Naive B cell (primary cell): Measurements from ENCODE around the gene ZNF586. TPM values are rescaled to one million over a fixed set of nuclear protein-coding genes. Genes with fewer than 3 reads are reported as not detected.
"Not testable (repeated sequence)": the region's sequence is repeated elsewhere in the genome, so short reads cannot be mapped to it uniquely, and the experiment has no call there.

ENCODE experiments used
- ATAC-seq, 2 donors: fragments of 150-1000 bp; cut with Tn5 transposase; 2 replicates each; pipeline ENCODE4 v1.10.0; 2021; ENCODE audit warnings: low read depth in 2 of 2, mild to moderate bottlenecking in 2 of 2, moderate library complexity in 2 of 2
- DNase-seq: peaks from one replicate; pipeline ENCODE4 v3.0.0; 2022
- H3K27ac Mint-ChIP-seq, 6 donors: one replicate each; pipeline ENCODE4 v1.8.0; 2020 to 2022; ENCODE audit warnings: mild to moderate bottlenecking in 6 of 6, mixed read lengths in 6 of 6, moderate library complexity in 5 of 6, inconsistent platforms in 2 of 6
- H3K27me3 Mint-ChIP-seq, 3 donors: one replicate each; pipeline ENCODE4 v1.8.0; 2021 to 2022; ENCODE audit warnings: mixed read lengths in 3 of 3, mild to moderate bottlenecking in 1 of 3
- H3K36me3 Mint-ChIP-seq, 2 donors: one replicate each; pipeline ENCODE4 v1.8.0; 2020 to 2022; ENCODE audit warnings: mixed read lengths in 2 of 2, inconsistent platforms in 1 of 2, mild to moderate bottlenecking in 1 of 2
- H3K4me1 Mint-ChIP-seq, 3 donors: one replicate each; pipeline ENCODE4 v1.8.0; 2020 to 2022; ENCODE audit warnings: mixed read lengths in 3 of 3, inconsistent platforms in 1 of 3, mild to moderate bottlenecking in 1 of 3, moderate library complexity in 1 of 3
- H3K4me3 Mint-ChIP-seq, 8 donors: one replicate each; pipeline ENCODE4 v1.8.0; 2020 to 2022; ENCODE audit warnings: mild to moderate bottlenecking in 8 of 8, mixed read lengths in 8 of 8, moderate library complexity in 8 of 8, inconsistent platforms in 2 of 8
- H3K9me3 Mint-ChIP-seq, 7 donors: one replicate each; pipeline ENCODE4 v1.8.0; 2020 to 2022; ENCODE audit warnings: mixed read lengths in 7 of 7, mild to moderate bottlenecking in 5 of 7, inconsistent platforms in 2 of 7, moderate library complexity in 1 of 7
- polyA plus RNA-seq, 6 donors: library from polyadenylated mRNA; unstranded; fragments of 300-500 nt; fragmentation: Illumina TruSeq; gene quantifications; one replicate each; pipeline ENCODE4 v1.2.3, GENCODE V29; 2021; ENCODE audit warnings: low read depth in 6 of 6

Gene ZNF586
- polyA plus RNA-seq, 6 donors from 2014 or later: 17.1 to 29.8 (median 24.1) TPM

- Mint-ChIP-seq H3K9me3 (peaks cover 0 to 5% (median 0%) of the 10 kb centered on the region in 7 donors), H3K27me3 (no peaks in the 10 kb centered on the region), H3K4me3 (peak overlapping the region in 7 of 8 donors; percentile 59 to 98 (median 88)), H3K36me3 (peaks cover 13 to 21% of the 10 kb centered on the region in 2 donors), H3K4me1 (peaks cover 51 to 68% (median 68%) of the 10 kb centered on the region in 3 donors), H3K27ac (peak overlapping the region in 3 of 6 donors; percentile 42 to 96 (median 59))
- DNase-seq (peak; percentile 20), ATAC-seq (peak; percentile 22 to 26)
Measured at GRCh38 chr19:57771417-57771816, 1.9 kb downstream of the ZNF586 start.

GRCh38 chr19:57773488-57773887, 4.0 kb downstream of the ZNF586 start:
- Mint-ChIP-seq H3K4me3 (peak overlapping the region; percentile 9 to 82 (median 54)), H3K4me1 (peaks cover 60 to 80% (median 71%) of the 10 kb centered on the region in 3 donors), H3K27ac (peak overlapping the region in 4 of 6 donors; percentile 47 to 90 (median 66)), H3K27me3 (no peaks in the 10 kb centered on the region), H3K36me3 (peaks cover 19 to 35% of the 10 kb centered on the region in 2 donors), H3K9me3 (peaks cover 0 to 6% (median 3%) of the 10 kb centered on the region in 7 donors)
- ATAC-seq (no peak), DNase-seq (no peak)

DNA sequence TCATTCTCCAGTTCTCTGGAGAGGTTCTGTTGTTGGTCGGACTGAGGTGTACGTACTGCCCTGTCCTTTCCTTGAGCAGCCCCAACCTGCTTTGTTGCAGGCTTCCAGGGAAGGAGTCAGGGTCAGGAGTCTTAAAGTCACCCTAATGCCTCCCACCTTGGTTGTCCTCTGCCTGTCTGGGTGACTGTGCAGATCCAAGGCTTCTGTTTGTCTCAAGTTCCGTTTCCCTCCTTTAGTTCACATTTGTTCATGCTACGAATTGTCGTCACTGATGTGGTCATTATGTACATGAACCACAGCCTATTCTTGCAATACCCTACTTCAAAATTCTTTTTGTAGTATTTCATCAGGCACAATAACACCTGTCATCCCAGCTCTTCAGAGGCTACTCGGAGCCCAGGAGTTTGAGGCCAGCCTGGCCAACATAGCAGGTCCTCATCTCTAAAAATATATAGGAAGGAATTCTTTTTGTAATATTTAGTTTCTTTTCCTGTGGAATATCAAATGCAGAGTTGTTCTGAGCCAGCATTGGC, 7.4 kb downstream of the ZNF586 start:
- Mint-ChIP-seq H3K27ac (peak overlapping the region in 2 of 6 donors; percentile 34 to 62), H3K4me3 (no peak overlapping the region), H3K4me1 (peaks cover 41 to 53% (median 43%) of the 10 kb centered on the region in 3 donors), H3K9me3 (peaks cover 10 to 33% (median 25%) of the 10 kb centered on the region in 7 donors), H3K36me3 (peaks cover 39 to 62% of the 10 kb centered on the region in 2 donors), H3K27me3 (no peaks in the 10 kb centered on the region)
- no peak for ATAC-seq
- no peak for DNase-seq

GRCh38 chr19:57778336-57778735, 8.9 kb downstream of the ZNF586 start:
- DNase-seq (no peak), ATAC-seq (no peak)
- Mint-ChIP-seq H3K4me1 (peaks cover 33 to 37% (median 35%) of the 10 kb centered on the region in 3 donors), H3K4me3 (no peak overlapping the region), H3K27ac (no peak overlapping the region), H3K36me3 (peaks cover 32 to 56% of the 10 kb centered on the region in 2 donors), H3K9me3 (peaks cover 10 to 33% (median 25%) of the 10 kb centered on the region in 7 donors), H3K27me3 (no peaks in the 10 kb centered on the region)

GRCh38 chr19:57779220-57779845, 9.9 kb downstream of the ZNF586 start:
- ATAC-seq (no peak), DNase-seq (no peak)
- Mint-ChIP-seq H3K4me3 (no peak overlapping the region), H3K36me3 (peaks cover 32 to 49% of the 10 kb centered on the region in 2 donors), H3K9me3 (peaks cover 8 to 33% (median 25%) of the 10 kb centered on the region in 7 donors), H3K4me1 (peaks cover 27 to 31% (median 29%) of the 10 kb centered on the region in 3 donors), H3K27ac (peak overlapping the region in 1 of 6 donors; percentile 70), H3K27me3 (no peaks in the 10 kb centered on the region)

DNA sequence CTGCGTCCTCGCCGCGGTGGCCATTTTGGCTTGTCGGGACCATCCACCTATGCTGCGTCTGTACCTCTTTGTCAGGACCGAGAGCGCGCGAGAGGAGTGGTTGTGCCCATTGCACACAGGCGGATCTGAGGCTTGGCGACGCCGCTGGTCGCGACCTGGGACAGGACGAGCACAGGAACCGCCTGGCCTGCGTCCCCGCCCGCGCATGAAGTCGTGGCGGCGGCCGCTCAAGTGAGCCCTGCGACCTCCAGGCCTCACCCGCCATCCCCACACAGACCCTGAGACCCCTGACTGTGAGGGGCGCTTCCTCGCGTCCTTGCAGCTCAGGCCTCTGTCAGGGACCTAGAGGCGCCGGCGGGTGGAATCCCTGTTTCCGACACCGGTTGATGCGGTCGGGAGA, 16.8 kb downstream of the ZNF586 start:
- ATAC-seq (no peak), DNase-seq (no peak)
- H3K4me3 Mint-ChIP-seq: no peak overlapping the region
- H3K36me3 Mint-ChIP-seq: peaks cover 7 to 32% of the 10 kb centered on the region in 2 donors
- peaks cover 0 to 5% (median 2%) of the 10 kb centered on the region in 7 donors for H3K9me3 Mint-ChIP-seq
- no peaks in the 10 kb centered on the region for H3K27me3 Mint-ChIP-seq
- H3K4me1 Mint-ChIP-seq: peaks cover 21 to 27% (median 23%) of the 10 kb centered on the region in 3 donors
- peak overlapping the region in 1 of 6 donors; percentile 48 for H3K27ac Mint-ChIP-seq

DNA sequence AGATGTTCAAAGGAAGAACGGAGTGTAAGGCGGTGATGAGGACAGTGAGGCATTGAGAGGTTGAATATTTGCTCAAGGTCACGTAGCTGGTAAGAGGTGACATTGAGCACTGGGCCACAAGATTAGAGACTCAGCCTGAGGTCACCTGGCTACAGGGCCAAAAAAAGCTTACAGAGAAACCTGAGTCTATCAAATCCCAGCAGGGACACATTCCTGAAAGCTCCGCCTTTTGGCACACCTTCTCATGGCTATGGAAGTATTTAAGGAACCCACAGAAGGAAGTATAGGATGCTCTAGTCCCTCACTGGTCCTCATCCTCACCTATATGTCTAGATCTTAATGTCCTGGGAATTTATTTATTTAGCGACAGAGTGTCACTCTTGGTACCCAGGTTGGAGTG, 17.4 kb downstream of the ZNF586 start:
- ATAC-seq (no peak), DNase-seq (no peak)
- Mint-ChIP-seq H3K27ac (no peak overlapping the region), H3K27me3 (no peaks in the 10 kb centered on the region), H3K9me3 (peaks cover 0 to 5% (median 2%) of the 10 kb centered on the region in 7 donors), H3K4me3 (no peak overlapping the region), H3K4me1 (peaks cover 21 to 26% (median 23%) of the 10 kb centered on the region in 3 donors), H3K36me3 (peaks cover 7 to 32% of the 10 kb centered on the region in 2 donors)

- peaks cover 21 to 23% (median 22%) of the 10 kb centered on the region in 3 donors for H3K4me1 Mint-ChIP-seq
- no peaks in the 10 kb centered on the region for H3K27me3 Mint-ChIP-seq
- H3K27ac Mint-ChIP-seq: peak overlapping the region in 5 of 6 donors; percentile 29 to 84 (median 66)
- no peak for ATAC-seq
- no peak overlapping the region for H3K4me3 Mint-ChIP-seq
- H3K9me3 Mint-ChIP-seq: peaks cover 0 to 5% (median 2%) of the 10 kb centered on the region in 7 donors
- DNase-seq: no peak
- peaks cover 7 to 32% of the 10 kb centered on the region in 2 donors for H3K36me3 Mint-ChIP-seq
Measured at GRCh38 chr19:57788114-57788692, 18.7 kb downstream of the ZNF586 start.

- Mint-ChIP-seq H3K4me3 (no peak overlapping the region), H3K9me3 (peaks cover 0 to 5% (median 2%) of the 10 kb centered on the region in 7 donors), H3K4me1 (peaks cover 21 to 23% (median 22%) of the 10 kb centered on the region in 3 donors), H3K27me3 (no peaks in the 10 kb centered on the region), H3K36me3 (peaks cover 7 to 32% of the 10 kb centered on the region in 2 donors), H3K27ac (peak overlapping the region in 2 of 6 donors; percentile 13 to 40)
- ATAC-seq: no peak
- DNase-seq: no peak
Measured at GRCh38 chr19:57789288-57789687, 19.8 kb downstream of the ZNF586 start.

DNA sequence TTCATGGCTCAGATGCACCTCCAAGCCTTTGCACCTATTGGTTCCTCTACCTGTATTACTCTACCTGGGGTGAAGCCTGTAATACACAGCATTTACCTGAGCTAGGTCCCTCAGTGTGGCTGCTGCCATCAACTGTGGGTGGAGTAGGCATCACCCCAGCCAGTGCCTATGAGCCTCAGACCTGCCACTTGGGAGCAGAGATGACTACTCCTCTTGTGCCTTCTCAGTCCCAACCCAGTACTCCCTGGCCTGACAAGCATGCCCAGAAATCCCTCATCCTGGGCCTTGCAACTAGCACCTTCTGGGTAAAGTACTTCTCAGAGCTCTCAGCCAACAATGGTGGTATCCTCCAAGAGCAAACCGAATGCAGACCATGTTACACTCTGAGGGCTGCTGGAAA, 27.1 kb downstream of the ZNF586 start:
- H3K36me3 Mint-ChIP-seq, H3K9me3 Mint-ChIP-seq, H3K4me3 Mint-ChIP-seq: not testable (repeated sequence)

DNA sequence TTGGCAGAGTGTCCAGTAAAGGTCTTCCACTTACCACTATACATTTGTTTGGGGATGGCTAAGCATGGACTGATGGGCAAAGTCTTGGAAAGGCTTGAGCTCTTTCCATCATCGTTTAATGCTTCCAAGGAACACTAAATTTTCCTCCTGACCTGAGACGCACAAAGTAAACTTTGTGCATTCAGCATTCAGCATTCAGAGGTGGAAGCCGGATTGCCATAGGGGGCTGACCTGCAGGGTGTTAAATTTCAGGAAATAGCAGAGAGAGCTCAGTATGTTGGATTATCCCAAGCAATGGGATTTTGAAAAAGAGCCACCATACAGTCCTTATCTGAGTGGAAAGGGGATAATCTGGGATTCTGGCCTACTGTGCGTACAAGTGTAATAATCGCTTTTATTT, 31.2 kb downstream of the ZNF586 start:
- Mint-ChIP-seq H3K27ac (peak overlapping the region in 3 of 6 donors; percentile 16 to 73 (median 60)), H3K4me3 (peak overlapping the region in 1 of 8 donors; percentile 15), H3K36me3 (peaks cover 0 to 1% of the 10 kb centered on the region in 2 donors), H3K4me1 (peaks cover 34 to 54% (median 53%) of the 10 kb centered on the region in 3 donors), H3K9me3 (no peaks in the 10 kb centered on the region), H3K27me3 (no peaks in the 10 kb centered on the region)
- DNase-seq (no peak), ATAC-seq (no peak)

More for the DNA sequence above, 27.1 kb downstream of the ZNF586 start:
- Mint-ChIP-seq H3K27ac (peak overlapping the region in 1 of 6 donors; percentile 14), H3K4me1 (peaks cover 16 to 27% (median 23%) of the 10 kb centered on the region in 3 donors)
- not testable (repeated sequence) for DNase-seq, ATAC-seq, H3K27me3 Mint-ChIP-seq

DNA sequence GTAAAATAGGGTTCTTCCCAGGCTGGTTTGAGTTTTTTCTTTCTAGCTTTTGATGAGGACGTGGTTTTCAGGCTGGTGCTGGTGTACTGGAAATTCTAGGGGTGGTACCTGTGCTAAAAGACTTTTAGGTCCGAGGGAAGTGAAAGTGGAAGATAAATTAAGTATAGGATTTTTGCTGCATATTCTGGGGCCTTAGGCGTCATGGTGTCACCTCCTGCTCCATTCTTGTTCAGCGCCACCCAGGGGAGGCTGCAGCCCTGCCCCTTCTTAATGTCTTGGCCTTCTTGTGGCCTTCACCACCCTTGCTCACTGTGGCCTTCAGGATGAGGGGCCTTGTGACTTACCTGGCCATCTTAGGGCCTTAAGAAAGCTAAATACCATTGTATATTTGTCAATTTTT, 32.8 kb downstream of the ZNF586 start:
- Mint-ChIP-seq H3K4me3 (peak overlapping the region in 7 of 8 donors; percentile 3 to 73 (median 39)), H3K4me1 (peaks cover 34 to 60% (median 54%) of the 10 kb centered on the region in 3 donors), H3K27ac (peak overlapping the region; percentile 35 to 91 (median 64)), H3K27me3 (no peaks in the 10 kb centered on the region), H3K9me3 (no peaks in the 10 kb centered on the region), H3K36me3 (no peaks in the 10 kb centered on the region)
- DNase-seq (peak; percentile 57), ATAC-seq (peak; percentile 96 to 97)

- H3K4me3 Mint-ChIP-seq: peak overlapping the region; percentile 83 to 97 (median 88)
- ATAC-seq: no peak
- H3K4me1 Mint-ChIP-seq: peaks cover 34 to 60% (median 54%) of the 10 kb centered on the region in 3 donors
Measured at GRCh38 chr19:57803265-57803593, 33.8 kb downstream of the ZNF586 start.

More at GRCh38 chr19:57803265-57803593, 33.8 kb downstream of the ZNF586 start:
- Mint-ChIP-seq H3K27me3 (no peaks in the 10 kb centered on the region), H3K9me3 (no peaks in the 10 kb centered on the region), H3K27ac (peak overlapping the region; percentile 44 to 96 (median 92)), H3K36me3 (no peaks in the 10 kb centered on the region)
- no peak for DNase-seq
